Type B pancreatic cell (in vitro differentiated cells): ENCODE measurements around the gene ZFP62. TPM values are rescaled to one million over a fixed set of nuclear protein-coding genes. Genes with fewer than 3 reads are reported as not detected.

ENCODE experiments used
- DNase-seq: peaks from one replicate; pipeline ENCODE4 v3.0.0; 2021; ENCODE audit warnings: mixed read lengths; ENCODE audit not compliant: unreplicated experiment; ENCODE audit errors: extremely low spot score
- H3K27ac Mint-ChIP-seq: 2 replicates; pipeline ENCODE4 v1.8.0; 2021; ENCODE audit warnings: mild to moderate bottlenecking, mixed read lengths
- H3K27me3 Mint-ChIP-seq: 2 replicates; pipeline ENCODE4 v1.8.0; 2021; ENCODE audit warnings: mixed read lengths
- H3K36me3 Mint-ChIP-seq: 2 replicates; pipeline ENCODE4 v1.8.0; 2021; ENCODE audit warnings: mixed read lengths
- H3K4me1 Mint-ChIP-seq: one replicate; pipeline ENCODE4 v1.8.0; 2021; ENCODE audit warnings: mixed read lengths; ENCODE audit not compliant: unreplicated experiment
- H3K4me3 Mint-ChIP-seq: 2 replicates; pipeline ENCODE4 v1.8.0; 2021; ENCODE audit warnings: mild to moderate bottlenecking, mixed read lengths
- H3K9me3 Mint-ChIP-seq: 2 replicates; pipeline ENCODE4 v1.8.0; 2021; ENCODE audit warnings: mixed read lengths
- total RNA-seq: library from RNA; stranded (reverse); gene quantifications from 2 replicates; pipeline ENCODE4 v1.2.1, GENCODE V29; 2021; ENCODE audit warnings: low replicate concordance
- TF ChIP-seq, protein P1 (sequence below): fragments of 200-600 bp; sonication (generic); conservative IDR thresholded peaks from 2 replicates; pipeline ENCODE4 v1.5.0; 2021; ENCODE audit warnings: antibody characterized with exemption, mild to moderate bottlenecking

ZFP62 gene
- total RNA-seq, 1 donor from 2014 or later, result 49.8 TPM

DNA sequence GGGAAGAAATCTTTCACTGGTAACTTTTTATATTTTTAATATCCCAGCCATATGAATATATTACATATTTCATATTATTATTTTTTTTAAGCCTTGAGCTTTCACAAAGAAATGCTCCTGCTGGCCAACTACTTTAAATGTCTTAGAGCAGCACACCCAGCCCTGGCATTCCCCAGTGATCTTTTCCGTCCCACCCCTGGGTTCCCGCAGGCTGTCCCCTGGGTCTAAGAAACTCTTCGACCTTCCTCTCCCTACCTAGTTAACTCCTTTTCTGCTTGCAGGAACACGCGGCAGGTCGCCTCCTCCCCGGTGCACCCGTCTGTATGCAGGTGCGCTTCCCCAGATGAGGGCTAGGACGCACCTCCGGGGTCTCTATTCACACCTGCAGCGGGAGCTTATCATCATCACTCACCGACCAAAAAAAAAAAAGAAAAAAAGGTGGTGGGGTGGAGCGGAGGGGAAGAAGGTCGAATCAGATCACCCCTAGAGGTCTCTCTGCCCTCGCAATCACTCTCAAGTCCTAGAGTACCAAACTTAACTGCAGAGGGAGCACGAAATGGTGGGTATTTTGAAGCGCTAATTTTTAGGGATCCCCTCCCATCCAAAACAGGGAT, 696 bp downstream of the ZFP62 start:
- TF ChIP-seq, protein P1, sequence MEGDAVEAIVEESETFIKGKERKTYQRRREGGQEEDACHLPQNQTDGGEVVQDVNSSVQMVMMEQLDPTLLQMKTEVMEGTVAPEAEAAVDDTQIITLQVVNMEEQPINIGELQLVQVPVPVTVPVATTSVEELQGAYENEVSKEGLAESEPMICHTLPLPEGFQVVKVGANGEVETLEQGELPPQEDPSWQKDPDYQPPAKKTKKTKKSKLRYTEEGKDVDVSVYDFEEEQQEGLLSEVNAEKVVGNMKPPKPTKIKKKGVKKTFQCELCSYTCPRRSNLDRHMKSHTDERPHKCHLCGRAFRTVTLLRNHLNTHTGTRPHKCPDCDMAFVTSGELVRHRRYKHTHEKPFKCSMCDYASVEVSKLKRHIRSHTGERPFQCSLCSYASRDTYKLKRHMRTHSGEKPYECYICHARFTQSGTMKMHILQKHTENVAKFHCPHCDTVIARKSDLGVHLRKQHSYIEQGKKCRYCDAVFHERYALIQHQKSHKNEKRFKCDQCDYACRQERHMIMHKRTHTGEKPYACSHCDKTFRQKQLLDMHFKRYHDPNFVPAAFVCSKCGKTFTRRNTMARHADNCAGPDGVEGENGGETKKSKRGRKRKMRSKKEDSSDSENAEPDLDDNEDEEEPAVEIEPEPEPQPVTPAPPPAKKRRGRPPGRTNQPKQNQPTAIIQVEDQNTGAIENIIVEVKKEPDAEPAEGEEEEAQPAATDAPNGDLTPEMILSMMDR, result no peak
- Mint-ChIP-seq H3K9me3 (no peaks in the 10 kb centered on the region), H3K27me3 (no peaks in the 10 kb centered on the region), H3K27ac (peak overlapping the region; percentile 94), H3K4me1 (peaks cover 9% of the 10 kb centered on the region), H3K36me3 (peaks cover 25% of the 10 kb centered on the region), H3K4me3 (peak overlapping the region; percentile 97)
- no peak for DNase-seq

DNA sequence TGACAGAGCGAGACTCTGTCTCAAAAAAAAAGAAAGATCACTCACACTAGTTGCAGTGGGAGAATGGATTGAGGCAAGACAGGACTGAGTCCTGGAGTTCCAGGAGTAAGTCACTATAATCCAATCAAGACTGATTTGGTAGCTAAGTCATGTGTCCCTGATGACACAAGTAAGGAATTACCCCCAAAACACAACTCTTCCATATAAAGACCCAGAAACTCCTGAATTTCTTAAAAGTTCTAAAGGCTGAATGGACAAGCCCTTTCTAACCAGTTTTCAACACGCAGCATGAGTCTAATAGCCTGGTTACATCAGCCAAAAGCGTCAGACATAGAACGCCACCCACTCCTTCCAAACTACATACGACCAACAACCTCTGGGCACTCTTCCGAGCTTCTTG, 2.5 kb downstream of the ZFP62 start:
- Mint-ChIP-seq H3K4me3 (peak overlapping the region; percentile 97), H3K4me1 (peaks cover 9% of the 10 kb centered on the region), H3K36me3 (peaks cover 43% of the 10 kb centered on the region), H3K27ac (no peak overlapping the region), H3K27me3 (no peaks in the 10 kb centered on the region), H3K9me3 (peaks cover 9% of the 10 kb centered on the region)
- DNase-seq, result no peak
- TF ChIP-seq, protein P1, result no peak

DNA sequence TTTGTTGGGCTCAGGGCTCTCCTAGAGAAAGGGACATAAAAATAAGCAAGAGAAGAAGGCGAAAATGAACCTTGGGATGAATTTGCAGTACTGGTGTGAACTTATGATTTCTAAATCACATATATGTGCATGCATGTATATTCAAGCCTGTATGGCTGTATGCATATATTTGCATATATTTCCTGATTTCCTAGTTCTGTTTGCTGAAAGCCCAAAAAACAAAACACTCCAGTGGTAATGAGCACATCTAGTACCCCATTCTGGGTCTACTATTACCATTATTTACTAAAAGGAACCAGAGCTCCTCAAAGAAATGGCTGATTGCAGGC, 7.3 kb downstream of the ZFP62 start:
- Mint-ChIP-seq H3K36me3 (peaks cover 85% of the 10 kb centered on the region), H3K4me3 (no peak overlapping the region), H3K27ac (no peak overlapping the region), H3K9me3 (peaks cover 41% of the 10 kb centered on the region), H3K27me3 (no peaks in the 10 kb centered on the region), H3K4me1 (peaks cover 2% of the 10 kb centered on the region)
- no peak for DNase-seq
- TF ChIP-seq, protein P1, result no peak

DNA sequence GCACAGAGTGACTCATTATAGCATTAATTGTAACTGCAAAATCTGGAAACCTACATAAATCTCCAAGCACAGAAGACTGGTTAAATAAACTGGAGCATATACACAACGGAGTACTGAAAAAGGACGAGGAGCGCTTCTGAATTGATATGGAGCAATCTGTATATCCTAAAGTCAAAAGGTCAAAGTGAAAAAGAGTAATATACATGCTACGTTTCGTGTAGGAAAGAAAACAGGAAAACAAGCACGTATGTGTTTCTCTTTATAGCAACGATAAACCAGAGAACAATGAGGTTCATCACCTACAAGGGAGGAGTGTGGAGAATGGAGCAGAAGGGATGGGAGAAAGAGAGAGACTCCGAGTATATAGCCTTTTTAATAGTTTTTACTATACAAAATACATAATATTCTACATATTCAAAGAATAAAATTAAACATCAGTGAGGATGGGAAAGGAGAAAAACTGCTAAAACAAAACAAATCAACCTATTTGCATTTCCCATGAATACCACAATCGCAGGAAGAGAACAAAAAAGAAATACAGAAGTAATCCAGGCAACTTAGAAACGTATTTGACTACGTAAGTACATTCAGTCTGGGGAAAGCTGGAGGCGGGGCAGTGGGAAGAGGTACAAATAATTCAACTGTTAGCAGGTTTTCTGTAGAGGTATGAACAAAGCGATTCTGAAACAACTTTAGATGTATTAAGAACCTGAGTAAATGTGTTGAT, 7.8 kb downstream of the ZFP62 start:
- Mint-ChIP-seq H3K4me1 (no peaks in the 10 kb centered on the region), H3K27ac (no peak overlapping the region), H3K36me3 (peaks cover 85% of the 10 kb centered on the region), H3K27me3 (no peaks in the 10 kb centered on the region), H3K9me3 (peaks cover 43% of the 10 kb centered on the region), H3K4me3 (no peak overlapping the region)
- TF ChIP-seq, protein P1, result no peak
- no peak for DNase-seq

DNA sequence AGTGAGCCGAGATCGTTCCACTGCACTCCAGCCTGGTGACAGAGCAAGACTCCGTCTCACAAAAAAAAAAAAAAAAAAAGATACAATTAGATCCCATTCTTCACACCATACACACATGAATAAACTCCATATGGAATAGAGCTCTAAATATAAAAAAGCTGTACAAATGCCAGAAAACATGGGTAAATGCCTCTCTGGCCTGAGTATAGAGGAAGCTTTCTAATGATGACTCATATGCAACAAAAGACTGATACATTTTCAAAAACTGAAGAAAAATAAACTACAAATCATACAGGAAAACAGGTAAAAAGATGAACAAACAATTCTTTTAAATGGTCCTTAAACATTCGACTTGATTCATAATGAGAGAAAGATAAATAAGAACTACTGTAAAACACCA, 8.6 kb downstream of the ZFP62 start:
- TF ChIP-seq, protein P1, result no peak
- H3K4me1 Mint-ChIP-seq, result no peaks in the 10 kb centered on the region
- no peaks in the 10 kb centered on the region for H3K27me3 Mint-ChIP-seq
- H3K9me3 Mint-ChIP-seq, result peaks cover 51% of the 10 kb centered on the region
- no peak overlapping the region for H3K27ac Mint-ChIP-seq
- no peak overlapping the region for H3K4me3 Mint-ChIP-seq
- DNase-seq, result no peak
- H3K36me3 Mint-ChIP-seq, result peaks cover 93% of the 10 kb centered on the region
